Lung (tissue), 12 donors: ENCODE data around the gene DIP2B. TPM values are rescaled to one million over a fixed set of nuclear protein-coding genes. Genes with fewer than 3 reads are reported as not detected.

ENCODE experiments used
- ATAC-seq: fragments of 200-7000 bp; cut with Tn5 transposase; one replicate; pipeline ENCODE4 v1.9.1; 2020; ENCODE audit warnings: moderate number of reproducible peaks; ENCODE audit not compliant: insufficient read depth, low FRiP score
- DNase-seq, 3 donors: peaks; one replicate each; pipeline ENCODE4 v3.0.0-alpha.2; 2013 to 2017
- H3K27ac ChIP-seq, 2 donors: one replicate each; pipeline ENCODE4 v1.5.1; 2013; ENCODE audit warnings: mild to moderate bottlenecking in 2 of 2, moderate library complexity in 2 of 2, control low read depth in 1 of 2, inconsistent platforms in 1 of 2, low read depth in 1 of 2, low read length in 1 of 2
- H3K27me3 ChIP-seq, 3 donors: one replicate each; pipeline ENCODE4 v1.5.1; 2013; ENCODE audit warnings: low read length in 2 of 3; ENCODE audit not compliant: control insufficient read depth in 3 of 3, insufficient read depth in 3 of 3
- H3K36me3 ChIP-seq, 4 donors: one replicate each; pipeline ENCODE4 v1.5.1; 2013; ENCODE audit warnings: low read length in 4 of 4, mild to moderate bottlenecking in 1 of 4, moderate library complexity in 1 of 4; ENCODE audit not compliant: control insufficient read depth in 4 of 4, insufficient read depth in 4 of 4
- H3K4me1 ChIP-seq, 5 donors: one replicate each; pipeline ENCODE4 v1.5.1; 2013; ENCODE audit warnings: low read length in 5 of 5, mild to moderate bottlenecking in 2 of 5, moderate library complexity in 1 of 5; ENCODE audit not compliant: control insufficient read depth in 5 of 5, insufficient read depth in 5 of 5
- H3K4me3 ChIP-seq: one replicate; pipeline ENCODE4 v1.5.1; 2013; ENCODE audit warnings: mild to moderate bottlenecking, control low read depth, moderate library complexity
- H3K9ac ChIP-seq, 2 donors: one replicate each; pipeline ENCODE4 v1.5.1; 2013; ENCODE audit warnings: low read length in 2 of 2, control low read depth in 1 of 2; ENCODE audit not compliant: insufficient read depth in 1 of 2
- H3K9me3 ChIP-seq, 4 donors: one replicate each; pipeline ENCODE4 v1.5.1; 2013; ENCODE audit warnings: low read length in 3 of 4, mild to moderate bottlenecking in 1 of 4, moderate library complexity in 1 of 4; ENCODE audit not compliant: control insufficient read depth in 4 of 4, insufficient read depth in 3 of 4
- CTCF ChIP-seq: IDR thresholded peaks from 2 replicates; pipeline ENCODE4 v1.5.1; 2012; ENCODE audit warnings: mild to moderate bottlenecking; ENCODE audit errors: control extremely low read depth, extremely low read depth
- WGBS, 2 donors: extraction: QIAGEN DNeasy Blood & Tissue Kit; methylation state at CpG; one replicate each; pipeline ENCODE4 v1.1.7; 2013; 5-methylcytosine and 5-hydroxymethylcytosine counted together
- polyA plus RNA-seq, 2 donors: library from polyadenylated mRNA; stranded (reverse); fragments of 200-250 nt; gene quantifications; one replicate each; pipeline ENCODE4 v1.2.1, GENCODE V29; 2013
- total RNA-seq, 2 donors: library from RNA; depleted of rRNA in 1 of 2; stranded (reverse); fragments of >200 nt in 1 of 2; gene quantifications; one replicate each; pipeline ENCODE4 v1.2.1, GENCODE V29; 2014 to 2021
- donor health status: control.
- donor health status: control.
- donor health status: Bipolar disorder and iron deficiency.
- donor health status: healthy.
- donor health status: DM: yes; HTN: yes; CAD: no.

Gene DIP2B
- total and polyA plus RNA-seq, 4 donors = 4.2 to 55.8 (median 18.6) TPM

- Histone ChIP-seq H3K36me3 (peaks cover 9 to 39% (median 32%) of the 10 kb centered on the region in 4 donors), H3K4me1 (peaks cover 0 to 10% (median 0%) of the 10 kb centered on the region in 5 donors), H3K4me3 (no peak overlapping the region), H3K9ac (peak overlapping the region in 1 of 2 donors; percentile 57), H3K27ac (peak overlapping the region in 1 of 2 donors; percentile 40), H3K9me3 (no peaks in the 10 kb centered on the region), H3K27me3 (no peaks in the 10 kb centered on the region)
- WGBS, 2 donors = 73 to 84% methylated on average over 3 of the region's 3 CpGs
- TF ChIP-seq CTCF = no peak
- DNase-seq (peak; percentile 26 to 64 (median 47)), ATAC-seq (no peak)
Observed at GRCh38 chr12:50690925-50691324, 186.1 kb downstream of the DIP2B start.

GRCh38 chr12:50695961-50696360 is 191.2 kb downstream of the DIP2B start:
- ATAC-seq = no peak

GRCh38 chr12:50696931-50697330 is 192.1 kb downstream of the DIP2B start:
- TF ChIP-seq CTCF = no peak
- Histone ChIP-seq H3K9ac (no peak overlapping the region), H3K27me3 (no peaks in the 10 kb centered on the region), H3K27ac (no peak overlapping the region), H3K9me3 (no peaks in the 10 kb centered on the region), H3K4me3 (no peak overlapping the region), H3K4me1 (no peaks in the 10 kb centered on the region), H3K36me3 (peaks cover 35 to 64% (median 49%) of the 10 kb centered on the region in 4 donors)
- DNase-seq (no peak), ATAC-seq (no peak)
- WGBS, 2 donors = 94 to 96% methylated on average over 7 of the region's 7 CpGs

More at GRCh38 chr12:50695961-50696360, 191.2 kb downstream of the DIP2B start:
- Histone ChIP-seq H3K4me3 (no peak overlapping the region), H3K27ac (no peak overlapping the region), H3K9me3 (no peaks in the 10 kb centered on the region), H3K27me3 (no peaks in the 10 kb centered on the region), H3K4me1 (peaks cover 0 to 3% (median 0%) of the 10 kb centered on the region in 5 donors), H3K36me3 (peaks cover 36 to 63% (median 49%) of the 10 kb centered on the region in 4 donors), H3K9ac (no peak overlapping the region)
- DNase-seq = no peak
- 55 to 71% methylated on average over 4 of the region's 4 CpGs for WGBS, 2 donors
- TF ChIP-seq CTCF = no peak

GRCh38 chr12:50699154-50699553 is 194.4 kb downstream of the DIP2B start:
- Histone ChIP-seq H3K4me1 (no peaks in the 10 kb centered on the region), H3K27ac (no peak overlapping the region), H3K27me3 (no peaks in the 10 kb centered on the region), H3K36me3 (peaks cover 28 to 55% (median 46%) of the 10 kb centered on the region in 4 donors), H3K9ac (no peak overlapping the region), H3K9me3 (no peaks in the 10 kb centered on the region), H3K4me3 (no peak overlapping the region)
- ATAC-seq (no peak), DNase-seq (no peak)
- WGBS, 2 donors = 98 to 100% methylated on average over 1 of the region's 1 CpG
- no peak for TF ChIP-seq CTCF
